Mammary microvascular endothelial cell (primary cell): ENCODE data around the gene OR52H1. TPM values are rescaled to one million over a fixed set of nuclear protein-coding genes. Genes with fewer than 3 reads are reported as not detected.

Source experiments
- total RNA-seq: library from RNA; depleted of rRNA; stranded (reverse); fragments of >200 nt; gene quantifications from 2 replicates; pipeline ENCODE4 v1.2.3, GENCODE V29; 2015

OR52H1 gene
- not detected in 2 replicates for total RNA-seq

GRCh38 chr11:5548440-5548839 lies at the start of gene OR52H1:
OR52H1 (minus strand) TSS chr11:5548540; CDS start chr11:5545505, 3,035 bp downstream.

GRCh38 chr11:5596607-5597201 lies 48.4 kb upstream of the OR52H1 start, which contains the start of gene TRIM6:
TRIM6 (plus strand) TSS chr11:5596637; CDS start chr11:5596898, 261 bp downstream.

GRCh38 chr11:5580577-5580976 lies 32.2 kb upstream of the OR52H1 start, which contains the start of gene OR52B6:
OR52B6 (plus strand) TSS chr11:5580877; CDS start chr11:5580877, 0 bp downstream.

GRCh38 chr11:5516599-5516998 lies 31.7 kb downstream of the OR52H1 start, which contains the start of gene UBQLNL:
UBQLNL (minus strand) TSS chr11:5516699; CDS start chr11:5516441, 258 bp downstream.

GRCh38 chr11:5509803-5510202 lies 38.5 kb downstream of the OR52H1 start, which contains the start of gene UBQLN3:
UBQLN3 (minus strand) TSS chr11:5509957; CDS start chr11:5509558, 399 bp downstream.

Other genes starting within 250 kb of the OR52H1 start
- gene OR51B4, start 246.6 kb downstream of the OR52H1 start, total RNA-seq = not detected in 2 replicates
- gene OR51B2, start 224.2 kb downstream of the OR52H1 start, total RNA-seq = not detected in 2 replicates
- gene OR51B5, start 205.0 kb downstream of the OR52H1 start, total RNA-seq = not detected in 2 replicates
- not detected in 2 replicates for gene OR51B6, start 197.0 kb downstream of the OR52H1 start, total RNA-seq
- not detected in 2 replicates for gene OR51M1, start 164.7 kb downstream of the OR52H1 start, total RNA-seq
- not detected in 2 replicates for gene OR51Q1, start 126.4 kb downstream of the OR52H1 start, total RNA-seq
- gene OR51I1, start 107.0 kb downstream of the OR52H1 start, total RNA-seq = not detected in 2 replicates
- gene OR51I2, start 99.2 kb downstream of the OR52H1 start, total RNA-seq = not detected in 2 replicates
- not detected in 2 replicates for gene OR52D1, start 59.9 kb downstream of the OR52H1 start, total RNA-seq
- not detected in 2 replicates for gene UBQLN3, start 38.6 kb downstream of the OR52H1 start, total RNA-seq
- gene UBQLNL, start 31.8 kb downstream of the OR52H1 start, total RNA-seq = 0.25 TPM in 1 of 2 replicates, not detected in the other
- not detected in 2 replicates for gene OR52B6, start 32.3 kb upstream of the OR52H1 start, total RNA-seq
- 4.7 and 6.6 TPM in 2 replicates for gene TRIM6, start 48.1 kb upstream of the OR52H1 start, total RNA-seq
- gene TRIM34, start 76.5 kb upstream of the OR52H1 start, total RNA-seq = 10.8 and 14.0 TPM in 2 replicates
- 43.7 and 44.8 TPM in 2 replicates for gene TRIM5, start 136.5 kb upstream of the OR52H1 start, total RNA-seq
- 135 and 147 TPM in 2 replicates for gene TRIM22, start 141.2 kb upstream of the OR52H1 start, total RNA-seq
- not detected in 2 replicates for gene OR56B1, start 187.9 kb upstream of the OR52H1 start, total RNA-seq
- gene OR52N4, start 205.7 kb upstream of the OR52H1 start, total RNA-seq = not detected in 2 replicates
- gene OR52N5, start 234.8 kb upstream of the OR52H1 start, total RNA-seq = not detected in 2 replicates
- gene OR52N1, start 242.7 kb upstream of the OR52H1 start, total RNA-seq = not detected in 2 replicates